ENCODE data around the gene COL23A1.

COL23A1 gene

GRCh38 chr5:178363501-178364325 lies 226.5 kb downstream of the COL23A1 start:
- no peak for TF ChIP-seq CTCF (IDR thresholded peaks at IDR 0.05; ENCODE audit: low read depth, low read length, missing control alignments)
- H3K4me3 ChIP-seq (ENCODE audit: low read depth, low read length): no peak overlapping the region
- DNase-seq (ENCODE audit: low read depth): no peak

- H3K4me3 ChIP-seq (ENCODE audit: low read depth, low read length): no peak overlapping the region
- no peak for DNase-seq (ENCODE audit: low read depth)
- no peak for TF ChIP-seq CTCF (IDR thresholded peaks at IDR 0.05; ENCODE audit: low read depth, low read length, missing control alignments)
Observed at GRCh38 chr5:178361657-178362445, 228.3 kb downstream of the COL23A1 start.

GRCh38 chr5:178360926-178361235 lies 229.3 kb downstream of the COL23A1 start:
- no peak for TF ChIP-seq CTCF (IDR thresholded peaks at IDR 0.05; ENCODE audit: low read depth, low read length, missing control alignments)
- no peak overlapping the region for H3K4me3 ChIP-seq (ENCODE audit: low read depth, low read length)
- no peak for DNase-seq (ENCODE audit: low read depth)

- no peak for TF ChIP-seq CTCF (IDR thresholded peaks at IDR 0.05; ENCODE audit: low read depth, low read length, missing control alignments)
- no peak overlapping the region for H3K4me3 ChIP-seq (ENCODE audit: low read depth, low read length)
- DNase-seq (ENCODE audit: low read depth): no peak
Observed at GRCh38 chr5:178360222-178360925, 229.8 kb downstream of the COL23A1 start.

GRCh38 chr5:178359738-178360137 lies 230.5 kb downstream of the COL23A1 start:
- no peak for TF ChIP-seq CTCF (IDR thresholded peaks at IDR 0.05; ENCODE audit: low read depth, low read length, missing control alignments)
- DNase-seq (ENCODE audit: low read depth): no peak

GRCh38 chr5:178357678-178358077 lies 232.5 kb downstream of the COL23A1 start:
- H3K4me3 ChIP-seq (ENCODE audit: low read depth, low read length): no peak overlapping the region
- no peak for DNase-seq (ENCODE audit: low read depth)
- no peak for TF ChIP-seq CTCF (IDR thresholded peaks at IDR 0.05; ENCODE audit: low read depth, low read length, missing control alignments)

More at GRCh38 chr5:178359738-178360137, 230.5 kb downstream of the COL23A1 start:
- H3K4me3 ChIP-seq (ENCODE audit: low read depth, low read length): no peak overlapping the region
